Vagina (tissue), 2 donors: Measurements from ENCODE around the gene LRRC73.
"Not testable (repeated sequence)": the region's sequence is repeated elsewhere in the genome, so short reads cannot be mapped to it uniquely, and the experiment has no call there.

Experiments
- POLR2A ChIP-seq, 2 donors: fragments of 450-650 bp; IDR thresholded peaks; one replicate each; pipeline ENCODE4 v1.6.1; 2017; ENCODE audit warnings: antibody characterized with exemption in 2 of 2, mild to moderate bottlenecking in 2 of 2, moderate library complexity in 2 of 2
- POLR2AphosphoS5 ChIP-seq, 2 donors: sonication (generic); formaldehyde crosslinking; IDR thresholded peaks; one replicate each; pipeline ENCODE4 v1.9.0; 2017; ENCODE audit warnings: antibody characterized with exemption in 2 of 2, mild to moderate bottlenecking in 2 of 2, low read depth in 1 of 2; ENCODE audit not compliant: insufficient read depth in 1 of 2
- TF ChIP-seq, protein P1 (sequence below), 3 experiments: fragments of 450-650 bp in 2 of 3; fragments of 200-600 bp in 1 of 3; sonication (generic) in 1 of 3; IDR thresholded peaks; one replicate each; pipeline ENCODE4 v1.5.1; 2017 to 2019; ENCODE audit warnings: antibody characterized with exemption in 3 of 3, mild to moderate bottlenecking in 2 of 3, moderate library complexity in 2 of 3

DNA sequence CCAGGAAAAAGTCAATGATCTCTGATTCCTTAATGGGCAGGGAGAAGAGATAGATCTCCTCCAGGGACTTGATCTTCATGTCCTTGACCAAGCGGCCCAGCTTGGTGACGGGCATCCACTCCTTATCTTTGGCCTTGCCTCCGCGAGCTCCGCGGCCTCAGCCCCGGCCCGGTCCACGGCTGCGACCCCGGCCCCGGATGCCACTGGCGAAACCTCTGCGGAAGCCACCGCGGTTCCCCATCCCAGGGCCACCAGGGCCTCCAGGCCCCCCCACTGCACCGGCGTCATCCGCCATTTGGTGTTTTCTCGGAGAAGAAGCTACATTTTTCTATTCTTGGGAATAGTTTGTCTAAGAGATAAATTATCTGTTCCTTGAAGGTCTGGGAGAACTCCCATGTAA, 29.3 kb upstream of the LRRC73 start:
- TF ChIP-seq, protein P1, sequence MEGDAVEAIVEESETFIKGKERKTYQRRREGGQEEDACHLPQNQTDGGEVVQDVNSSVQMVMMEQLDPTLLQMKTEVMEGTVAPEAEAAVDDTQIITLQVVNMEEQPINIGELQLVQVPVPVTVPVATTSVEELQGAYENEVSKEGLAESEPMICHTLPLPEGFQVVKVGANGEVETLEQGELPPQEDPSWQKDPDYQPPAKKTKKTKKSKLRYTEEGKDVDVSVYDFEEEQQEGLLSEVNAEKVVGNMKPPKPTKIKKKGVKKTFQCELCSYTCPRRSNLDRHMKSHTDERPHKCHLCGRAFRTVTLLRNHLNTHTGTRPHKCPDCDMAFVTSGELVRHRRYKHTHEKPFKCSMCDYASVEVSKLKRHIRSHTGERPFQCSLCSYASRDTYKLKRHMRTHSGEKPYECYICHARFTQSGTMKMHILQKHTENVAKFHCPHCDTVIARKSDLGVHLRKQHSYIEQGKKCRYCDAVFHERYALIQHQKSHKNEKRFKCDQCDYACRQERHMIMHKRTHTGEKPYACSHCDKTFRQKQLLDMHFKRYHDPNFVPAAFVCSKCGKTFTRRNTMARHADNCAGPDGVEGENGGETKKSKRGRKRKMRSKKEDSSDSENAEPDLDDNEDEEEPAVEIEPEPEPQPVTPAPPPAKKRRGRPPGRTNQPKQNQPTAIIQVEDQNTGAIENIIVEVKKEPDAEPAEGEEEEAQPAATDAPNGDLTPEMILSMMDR (IDR thresholded peaks at IDR 0.05) = not testable (repeated sequence)
- TF ChIP-seq POLR2A (IDR thresholded peaks at IDR 0.05); POLR2AphosphoS5 (IDR thresholded peaks at IDR 0.05; ENCODE audit: insufficient read depth in 1 of 2, low read depth in 1 of 2): not testable (repeated sequence)
